Fibroblast of peridontal ligament (primary cell): ENCODE data around the gene TIMM13.

Experiments
- DNase-seq: peaks from one replicate; pipeline ENCODE4 v3.0.0-alpha.2; 2010; ENCODE audit errors: extremely low read depth

TIMM13 gene

GRCh38 chr19:2382530-2383222 is 44.7 kb downstream of the TIMM13 start:
- no peak for DNase-seq

- DNase-seq, result peak; percentile 23
Measured at GRCh38 chr19:2381148-2381820, 46.1 kb downstream of the TIMM13 start.

GRCh38 chr19:2380567-2380966 is 46.8 kb downstream of the TIMM13 start:
- DNase-seq, result no peak

- DNase-seq, result no peak
Measured at GRCh38 chr19:2376784-2377519, 50.4 kb downstream of the TIMM13 start.
